GM23338 (cell line): Measurements from ENCODE around the gene ZNF10. TPM values are rescaled to one million over a fixed set of nuclear protein-coding genes. Genes with fewer than 3 reads are reported as not detected.

Experiments used
- ATAC-seq: fragments of 200-7000 bp; cut with Tn5 transposase; 3 replicates; pipeline ENCODE4 v1.9.1; 2020
- DNase-seq: peaks from one replicate; pipeline ENCODE4 v3.0.0-alpha.2; 2015; ENCODE audit warnings: low spot score
- H2AFZ ChIP-seq: fragments of 200-600 bp; sonication (generic); 2 replicates; pipeline ENCODE4 v1.8.0; 2016; ENCODE audit warnings: antibody characterized with exemption, mild to moderate bottlenecking, moderate library complexity
- H3F3A ChIP-seq: fragments of 200-600 bp; sonication (generic); replicated peaks from 2 replicates; pipeline ENCODE4 v1.8.0; 2017; ENCODE audit warnings: antibody characterized with exemption, mixed run types, low read depth
- H3K27ac ChIP-seq: fragments of 200-600 bp; sonication (generic); 2 replicates; pipeline ENCODE4 v1.6.1; 2016; ENCODE audit warnings: low read depth
- H3K27me3 ChIP-seq: fragments of 200-600 bp; sonication (generic); 2 replicates; pipeline ENCODE4 v1.8.0; 2016; ENCODE audit warnings: mild to moderate bottlenecking, mixed run types, moderate library complexity; ENCODE audit not compliant: insufficient read depth
- H3K36me3 ChIP-seq: fragments of 200-600 bp; sonication (generic); 2 replicates; pipeline ENCODE4 v1.8.0; 2016; ENCODE audit warnings: mild to moderate bottlenecking; ENCODE audit not compliant: insufficient read depth
- H3K4me1 ChIP-seq: fragments of 200-600 bp; sonication (generic); 2 replicates; pipeline ENCODE4 v1.8.0; 2016; ENCODE audit warnings: mild to moderate bottlenecking, moderate library complexity; ENCODE audit not compliant: insufficient read depth
- H3K4me2 ChIP-seq: fragments of 200-600 bp; sonication (generic); 2 replicates; pipeline ENCODE4 v1.7.1; 2017; ENCODE audit warnings: mixed run types
- H3K4me3 ChIP-seq: fragments of 200-600 bp; sonication (generic); 2 replicates; pipeline ENCODE4 v1.6.1; 2016; ENCODE audit warnings: mixed run types
- H3K79me2 ChIP-seq: fragments of 200-600 bp; sonication (generic); replicated peaks from 2 replicates; pipeline ENCODE4 v1.8.0; 2017; ENCODE audit warnings: mild to moderate bottlenecking; ENCODE audit not compliant: insufficient read depth
- H3K9me2 ChIP-seq: fragments of 200-600 bp; sonication (generic); 2 replicates; pipeline ENCODE4 v1.8.0; 2017; ENCODE audit not compliant: insufficient read depth
- H4K20me1 ChIP-seq: fragments of 200-600 bp; sonication (generic); replicated peaks from 2 replicates; pipeline ENCODE4 v1.8.0; 2017; ENCODE audit warnings: mild to moderate bottlenecking; ENCODE audit not compliant: insufficient read depth
- H3K27ac Mint-ChIP-seq: 2 replicates; pipeline ENCODE4 v1.8.0; 2020; ENCODE audit warnings: inconsistent platforms, mild to moderate bottlenecking, moderate library complexity, mixed read lengths
- H3K27me3 Mint-ChIP-seq: 3 replicates; pipeline ENCODE4 v1.8.0; 2022; ENCODE audit warnings: low read depth, mild to moderate bottlenecking, moderate library complexity, mixed read lengths, inconsistent platforms; ENCODE audit not compliant: insufficient read depth, poor library complexity
- H3K36me3 Mint-ChIP-seq: 3 replicates; pipeline ENCODE4 v1.8.0; 2021; ENCODE audit warnings: low read depth, mild to moderate bottlenecking, inconsistent platforms, moderate library complexity, mixed read lengths
- H3K4me1 Mint-ChIP-seq: 3 replicates; pipeline ENCODE4 v1.8.0; 2020; ENCODE audit warnings: mild to moderate bottlenecking, inconsistent platforms, mixed read lengths
- H3K4me3 Mint-ChIP-seq: 3 replicates; pipeline ENCODE4 v1.8.0; 2021; ENCODE audit warnings: moderate library complexity, mild to moderate bottlenecking, inconsistent platforms, mixed read lengths
- H3K9me3 Mint-ChIP-seq: 3 replicates; pipeline ENCODE4 v1.8.0; 2020; ENCODE audit warnings: moderate library complexity, mild to moderate bottlenecking, inconsistent platforms, mixed read lengths
- CREB1 ChIP-seq: fragments of 250-450 bp; sonication (Bioruptor Pico); IDR thresholded peaks from 2 replicates; pipeline ENCODE4 v1.5.0; 2020; ENCODE audit warnings: low read depth, mild to moderate bottlenecking, moderate library complexity
- ETS1 ChIP-seq: IDR thresholded peaks from 2 replicates; pipeline ENCODE4 v1.6.1; 2016; ENCODE audit warnings: antibody characterized with exemption
- EZH2 ChIP-seq: fragments of 200-600 bp; sonication (generic); IDR thresholded peaks from one replicate; pipeline ENCODE4 v1.8.0; 2017; ENCODE audit warnings: antibody characterized with exemption, mild to moderate bottlenecking, low read depth; ENCODE audit not compliant: unreplicated experiment
- EZH2phosphoT487 ChIP-seq: fragments of 200-600 bp; sonication (generic); IDR thresholded peaks from one replicate; pipeline ENCODE4 v1.8.1; 2018; ENCODE audit warnings: antibody characterized with exemption; ENCODE audit not compliant: unreplicated experiment
- NANOG ChIP-seq: IDR thresholded peaks from 2 replicates; pipeline ENCODE4 v1.6.1; 2016; ENCODE audit warnings: antibody characterized with exemption, borderline replicate concordance
- POLR2AphosphoS5 ChIP-seq: IDR thresholded peaks from 2 replicates; pipeline ENCODE4 v1.6.1; 2016; ENCODE audit warnings: antibody characterized with exemption, low read depth
- STAT1 ChIP-seq: IDR thresholded peaks from one replicate; pipeline ENCODE4 v1.6.1; 2016; ENCODE audit warnings: antibody characterized with exemption; ENCODE audit not compliant: unreplicated experiment
- ZNF114 ChIP-seq: fragments of 250-450 bp; sonication (Bioruptor Pico); IDR thresholded peaks from 2 replicates; pipeline ENCODE4 v1.5.0; 2020; ENCODE audit warnings: mild to moderate bottlenecking, moderate library complexity
- ZNF331 ChIP-seq: fragments of 250-450 bp; sonication (Bioruptor Pico); IDR thresholded peaks from 2 replicates; pipeline ENCODE4 v1.5.0; 2020; ENCODE audit warnings: low read depth, mild to moderate bottlenecking, moderate library complexity
- polyA plus RNA-seq: library from polyadenylated mRNA; unstranded; fragments of >200 nt; fragmentation: Nextera tagmentation; extraction: Ambion mirVana; gene quantifications from 2 replicates; pipeline ENCODE4 v1.2.1, GENCODE V29; 2016
- total RNA-seq: library from RNA; depleted of rRNA; stranded (reverse); fragments of >200 nt; shearing (Covaris generic); gene quantifications from 2 replicates; pipeline ENCODE4 v1.2.3, GENCODE V29; 2014
- TF ChIP-seq, protein P1 (sequence below): fragments of 250-450 bp; sonication (Bioruptor Pico); IDR thresholded peaks from 2 replicates; pipeline ENCODE4 v1.5.0; 2020; ENCODE audit warnings: mild to moderate bottlenecking, moderate library complexity

ZNF10 gene
- total and polyA plus RNA-seq, 2 experiments from 2014 or later = 8.2 to 18.5 TPM

GRCh38 chr12:133145981-133146380 is 15.6 kb downstream of the ZNF10 start:
- Mint-ChIP-seq H3K36me3 (peaks cover 98% of the 10 kb centered on the region), H3K4me1 (no peaks in the 10 kb centered on the region), H3K9me3 (peaks cover 82% of the 10 kb centered on the region), H3K27me3 (peaks cover 3% of the 10 kb centered on the region), H3K4me3 (no peak overlapping the region), H3K27ac (no peak overlapping the region)
- Histone ChIP-seq H3F3A (no peaks in the 10 kb centered on the region), H2AFZ (no peak overlapping the region), H3K4me3 (no peak overlapping the region), H4K20me1 (no peaks in the 10 kb centered on the region), H3K9me2 (peaks cover 4% of the 10 kb centered on the region; the same call in 1 of the 2 replicates), H3K79me2 (no peaks in the 10 kb centered on the region; the same call in 1 of the 2 replicates), H3K27ac (no peak overlapping the region), H3K4me1 (no peaks in the 10 kb centered on the region), H3K4me2 (no peak overlapping the region), H3K36me3 (peaks cover 51% of the 10 kb centered on the region), H3K27me3 (no peaks in the 10 kb centered on the region)
- no peak for DNase-seq
- TF ChIP-seq CREB1 (CRISPR knock-in tag) (no peak), NANOG (no peak), EZH2phosphoT487 (no peak), ETS1 (no peak), STAT1 (no peak), ZNF114 (CRISPR knock-in tag) (no peak), EZH2 (no peak), ZNF331 (CRISPR knock-in tag) (no peak), POLR2AphosphoS5 (no peak)
- TF ChIP-seq, protein P1, sequence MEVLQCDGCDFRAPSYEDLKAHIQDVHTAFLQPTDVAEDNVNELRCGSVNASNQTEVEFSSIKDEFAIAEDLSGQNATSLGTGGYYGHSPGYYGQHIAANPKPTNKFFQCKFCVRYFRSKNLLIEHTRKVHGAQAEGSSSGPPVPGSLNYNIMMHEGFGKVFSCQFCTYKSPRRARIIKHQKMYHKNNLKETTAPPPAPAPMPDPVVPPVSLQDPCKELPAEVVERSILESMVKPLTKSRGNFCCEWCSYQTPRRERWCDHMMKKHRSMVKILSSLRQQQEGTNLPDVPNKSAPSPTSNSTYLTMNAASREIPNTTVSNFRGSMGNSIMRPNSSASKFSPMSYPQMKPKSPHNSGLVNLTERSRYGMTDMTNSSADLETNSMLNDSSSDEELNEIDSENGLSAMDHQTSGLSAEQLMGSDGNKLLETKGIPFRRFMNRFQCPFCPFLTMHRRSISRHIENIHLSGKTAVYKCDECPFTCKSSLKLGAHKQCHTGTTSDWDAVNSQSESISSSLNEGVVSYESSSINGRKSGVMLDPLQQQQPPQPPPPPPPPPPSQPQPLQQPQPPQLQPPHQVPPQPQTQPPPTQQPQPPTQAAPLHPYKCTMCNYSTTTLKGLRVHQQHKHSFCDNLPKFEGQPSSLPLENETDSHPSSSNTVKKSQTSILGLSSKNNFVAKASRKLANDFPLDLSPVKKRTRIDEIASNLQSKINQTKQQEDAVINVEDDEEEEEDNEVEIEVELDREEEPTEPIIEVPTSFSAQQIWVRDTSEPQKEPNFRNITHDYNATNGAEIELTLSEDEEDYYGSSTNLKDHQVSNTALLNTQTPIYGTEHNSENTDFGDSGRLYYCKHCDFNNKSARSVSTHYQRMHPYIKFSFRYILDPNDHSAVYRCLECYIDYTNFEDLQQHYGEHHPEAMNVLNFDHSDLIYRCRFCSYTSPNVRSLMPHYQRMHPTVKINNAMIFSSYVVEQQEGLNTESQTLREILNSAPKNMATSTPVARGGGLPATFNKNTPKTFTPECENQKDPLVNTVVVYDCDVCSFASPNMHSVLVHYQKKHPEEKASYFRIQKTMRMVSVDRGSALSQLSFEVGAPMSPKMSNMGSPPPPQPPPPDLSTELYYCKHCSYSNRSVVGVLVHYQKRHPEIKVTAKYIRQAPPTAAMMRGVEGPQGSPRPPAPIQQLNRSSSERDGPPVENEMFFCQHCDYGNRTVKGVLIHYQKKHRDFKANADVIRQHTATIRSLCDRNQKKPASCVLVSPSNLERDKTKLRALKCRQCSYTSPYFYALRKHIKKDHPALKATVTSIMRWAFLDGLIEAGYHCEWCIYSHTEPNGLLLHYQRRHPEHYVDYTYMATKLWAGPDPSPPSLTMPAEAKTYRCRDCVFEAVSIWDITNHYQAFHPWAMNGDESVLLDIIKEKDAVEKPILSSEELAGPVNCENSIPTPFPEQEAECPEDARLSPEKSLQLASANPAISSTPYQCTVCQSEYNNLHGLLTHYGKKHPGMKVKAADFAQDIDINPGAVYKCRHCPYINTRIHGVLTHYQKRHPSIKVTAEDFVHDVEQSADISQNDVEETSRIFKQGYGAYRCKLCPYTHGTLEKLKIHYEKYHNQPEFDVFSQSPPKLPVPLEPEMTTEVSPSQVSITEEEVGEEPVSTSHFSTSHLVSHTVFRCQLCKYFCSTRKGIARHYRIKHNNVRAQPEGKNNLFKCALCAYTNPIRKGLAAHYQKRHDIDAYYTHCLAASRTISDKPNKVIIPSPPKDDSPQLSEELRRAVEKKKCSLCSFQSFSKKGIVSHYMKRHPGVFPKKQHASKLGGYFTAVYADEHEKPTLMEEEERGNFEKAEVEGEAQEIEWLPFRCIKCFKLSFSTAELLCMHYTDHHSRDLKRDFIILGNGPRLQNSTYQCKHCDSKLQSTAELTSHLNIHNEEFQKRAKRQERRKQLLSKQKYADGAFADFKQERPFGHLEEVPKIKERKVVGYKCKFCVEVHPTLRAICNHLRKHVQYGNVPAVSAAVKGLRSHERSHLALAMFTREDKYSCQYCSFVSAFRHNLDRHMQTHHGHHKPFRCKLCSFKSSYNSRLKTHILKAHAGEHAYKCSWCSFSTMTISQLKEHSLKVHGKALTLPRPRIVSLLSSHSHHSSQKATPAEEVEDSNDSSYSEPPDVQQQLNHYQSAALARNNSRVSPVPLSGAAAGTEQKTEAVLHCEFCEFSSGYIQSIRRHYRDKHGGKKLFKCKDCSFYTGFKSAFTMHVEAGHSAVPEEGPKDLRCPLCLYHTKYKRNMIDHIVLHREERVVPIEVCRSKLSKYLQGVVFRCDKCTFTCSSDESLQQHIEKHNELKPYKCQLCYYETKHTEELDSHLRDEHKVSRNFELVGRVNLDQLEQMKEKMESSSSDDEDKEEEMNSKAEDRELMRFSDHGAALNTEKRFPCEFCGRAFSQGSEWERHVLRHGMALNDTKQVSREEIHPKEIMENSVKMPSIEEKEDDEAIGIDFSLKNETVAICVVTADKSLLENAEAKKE (CRISPR knock-in tag) = no peak
- ATAC-seq = no peak
